HUES6 (cell line): ENCODE measurements around the gene S100A9.

Experiments used
- H3K27ac ChIP-seq: 2 replicates; pipeline ENCODE4 v1.7.0; 2013; ENCODE audit warnings: low read depth, mild to moderate bottlenecking, low read length, inconsistent platforms
- H3K27me3 ChIP-seq: 2 replicates; pipeline ENCODE4 v1.6.1; 2013; ENCODE audit warnings: low read length; ENCODE audit not compliant: control insufficient read depth, insufficient read depth
- H3K36me3 ChIP-seq: 2 replicates; pipeline ENCODE4 v1.6.1; 2013; ENCODE audit warnings: low read length; ENCODE audit not compliant: control insufficient read depth, insufficient read depth
- H3K4me1 ChIP-seq: 2 replicates; pipeline ENCODE4 v1.6.1; 2013; ENCODE audit warnings: low read length; ENCODE audit not compliant: control insufficient read depth, insufficient read depth
- H3K4me3 ChIP-seq: 2 replicates; pipeline ENCODE4 v1.5.1; 2013; ENCODE audit warnings: low read depth, low read length
- H3K9ac ChIP-seq: one replicate; pipeline ENCODE4 v1.6.1; 2013; ENCODE audit warnings: mild to moderate bottlenecking, low read length
- H3K9me3 ChIP-seq: 2 replicates; pipeline ENCODE4 v1.6.1; 2013; ENCODE audit warnings: low read depth, low read length; ENCODE audit not compliant: control insufficient read depth, insufficient read depth

S100A9 gene

DNA sequence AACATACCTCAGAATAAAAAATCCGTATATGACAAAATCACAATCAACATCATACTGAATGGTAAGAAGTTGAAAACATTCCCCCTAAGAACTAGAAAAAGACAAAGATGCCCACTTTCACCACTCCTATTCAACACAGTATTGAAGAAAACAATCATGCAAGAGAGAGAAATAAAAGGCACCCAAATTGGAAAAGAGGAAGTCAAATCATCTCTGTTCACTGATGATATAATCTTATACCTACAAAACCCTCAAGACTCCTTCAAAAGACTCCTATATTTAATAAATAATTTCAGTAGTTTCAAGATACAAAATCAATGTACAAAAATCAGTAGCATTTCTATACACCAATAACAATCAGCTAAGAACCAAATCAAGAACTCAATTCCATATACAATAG is 23.8 kb upstream of the S100A9 start:
- no peak overlapping the region for H3K9ac ChIP-seq
- no peaks in the 10 kb centered on the region for H3K36me3 ChIP-seq
- H3K27ac ChIP-seq, result no peak overlapping the region
- H3K4me3 ChIP-seq, result no peak overlapping the region
- no peaks in the 10 kb centered on the region for H3K4me1 ChIP-seq
- H3K27me3 ChIP-seq, result peaks cover 5% of the 10 kb centered on the region; the same call in 1 of the 2 replicates
- peaks cover 3% of the 10 kb centered on the region; the same call in 1 of the 2 replicates for H3K9me3 ChIP-seq

DNA sequence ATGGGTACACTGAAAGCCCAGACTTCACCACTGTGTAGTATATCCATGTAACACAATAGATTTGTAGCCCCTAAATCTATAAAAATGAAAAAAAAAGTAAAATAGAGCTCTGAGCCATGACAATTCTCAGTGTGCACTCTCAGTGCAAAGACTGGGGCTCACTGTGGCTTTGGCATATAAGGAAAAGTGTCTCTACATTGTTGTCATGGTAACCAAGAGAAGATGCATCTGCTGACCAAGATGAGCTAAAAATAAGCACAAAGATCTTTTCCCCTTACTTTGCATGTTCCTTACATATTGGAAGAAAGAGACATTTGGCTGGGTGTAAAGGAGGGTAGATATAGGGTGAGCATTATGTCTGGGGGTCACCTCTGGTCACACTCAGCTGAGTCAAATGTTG is 21.0 kb upstream of the S100A9 start:
- Histone ChIP-seq H3K9ac (no peak overlapping the region), H3K9me3 (no peaks in the 10 kb centered on the region), H3K4me1 (no peaks in the 10 kb centered on the region), H3K36me3 (no peaks in the 10 kb centered on the region), H3K4me3 (no peak overlapping the region), H3K27ac (no peak overlapping the region), H3K27me3 (peaks cover 11% of the 10 kb centered on the region)

- Histone ChIP-seq H3K27ac (no peak overlapping the region), H3K9me3 (no peaks in the 10 kb centered on the region), H3K4me1 (no peaks in the 10 kb centered on the region; the same call in 1 of the 2 replicates), H3K36me3 (no peaks in the 10 kb centered on the region), H3K4me3 (no peak overlapping the region), H3K9ac (no peak overlapping the region), H3K27me3 (peaks cover 11% of the 10 kb centered on the region)
Observed at GRCh38 chr1:153337980-153338853, 19.4 kb upstream of the S100A9 start.

GRCh38 chr1:153339802-153340201 is 17.9 kb upstream of the S100A9 start:
- peaks cover 11% of the 10 kb centered on the region for H3K27me3 ChIP-seq
- H3K9me3 ChIP-seq, result no peaks in the 10 kb centered on the region
- no peak overlapping the region for H3K4me3 ChIP-seq
- no peaks in the 10 kb centered on the region; the same call in 1 of the 2 replicates for H3K4me1 ChIP-seq
- no peaks in the 10 kb centered on the region for H3K36me3 ChIP-seq
- H3K27ac ChIP-seq, result no peak overlapping the region
- H3K9ac ChIP-seq, result no peak overlapping the region

GRCh38 chr1:153340356-153340755 is 17.3 kb upstream of the S100A9 start:
- Histone ChIP-seq H3K36me3 (no peaks in the 10 kb centered on the region), H3K27me3 (peaks cover 15% of the 10 kb centered on the region), H3K4me3 (no peak overlapping the region), H3K9ac (no peak overlapping the region), H3K27ac (no peak overlapping the region), H3K4me1 (no peaks in the 10 kb centered on the region; the same call in 1 of the 2 replicates), H3K9me3 (no peaks in the 10 kb centered on the region)

GRCh38 chr1:153341431-153341934 is 16.2 kb upstream of the S100A9 start:
- no peaks in the 10 kb centered on the region; the same call in 1 of the 2 replicates for H3K4me1 ChIP-seq
- no peak overlapping the region for H3K4me3 ChIP-seq
- no peaks in the 10 kb centered on the region for H3K9me3 ChIP-seq
- no peak overlapping the region for H3K27ac ChIP-seq
- no peaks in the 10 kb centered on the region for H3K36me3 ChIP-seq
- no peak overlapping the region for H3K9ac ChIP-seq
- peaks cover 20% of the 10 kb centered on the region for H3K27me3 ChIP-seq

- no peaks in the 10 kb centered on the region for H3K9me3 ChIP-seq
- peaks cover 20% of the 10 kb centered on the region for H3K27me3 ChIP-seq
- H3K4me1 ChIP-seq, result no peaks in the 10 kb centered on the region; the same call in 1 of the 2 replicates
- H3K36me3 ChIP-seq, result no peaks in the 10 kb centered on the region
- no peak overlapping the region for H3K27ac ChIP-seq
- no peak overlapping the region for H3K9ac ChIP-seq
- H3K4me3 ChIP-seq, result no peak overlapping the region
Observed at GRCh38 chr1:153342178-153342577, 15.5 kb upstream of the S100A9 start.

DNA sequence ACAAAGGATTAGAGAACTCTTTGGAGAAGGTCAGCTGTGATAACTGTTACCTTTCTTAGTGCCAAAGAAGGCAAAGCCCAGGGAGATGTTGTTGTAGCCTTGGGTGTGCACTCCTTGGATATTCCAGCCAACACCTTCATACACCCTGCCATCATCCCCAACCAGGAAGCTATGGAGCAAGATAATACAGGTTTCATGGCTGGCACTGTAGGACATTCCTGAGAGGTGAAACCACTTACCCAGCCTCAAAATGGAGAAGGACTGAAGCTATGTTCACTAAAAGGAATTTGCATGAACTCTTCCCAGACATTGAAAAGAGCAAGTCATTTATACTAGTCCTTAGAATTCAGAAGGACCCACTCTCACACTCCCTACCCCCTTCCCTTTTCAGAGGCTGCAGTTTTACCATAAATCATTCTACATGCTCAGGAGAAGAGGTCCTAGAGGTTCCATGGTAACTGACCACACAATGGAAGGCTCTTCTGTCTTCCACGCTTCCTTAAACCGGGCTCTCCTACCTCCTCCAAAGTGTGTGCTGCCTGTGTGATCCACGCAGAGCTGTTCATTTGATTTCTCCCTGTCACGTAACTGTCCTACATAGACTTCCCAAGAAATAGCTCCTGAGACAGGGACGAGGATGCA is 14.5 kb upstream of the S100A9 start:
- H3K4me3 ChIP-seq, result no peak overlapping the region
- no peaks in the 10 kb centered on the region; the same call in 1 of the 2 replicates for H3K4me1 ChIP-seq
- H3K27me3 ChIP-seq, result peaks cover 15% of the 10 kb centered on the region
- no peaks in the 10 kb centered on the region for H3K9me3 ChIP-seq
- H3K36me3 ChIP-seq, result no peaks in the 10 kb centered on the region
- H3K9ac ChIP-seq, result no peak overlapping the region
- no peak overlapping the region for H3K27ac ChIP-seq

GRCh38 chr1:153343811-153344717 is 13.6 kb upstream of the S100A9 start:
- no peaks in the 10 kb centered on the region; the same call in 1 of the 2 replicates for H3K4me1 ChIP-seq
- H3K27ac ChIP-seq, result no peak overlapping the region
- H3K27me3 ChIP-seq, result peaks cover 17% of the 10 kb centered on the region
- no peaks in the 10 kb centered on the region for H3K36me3 ChIP-seq
- no peak overlapping the region for H3K9ac ChIP-seq
- H3K9me3 ChIP-seq, result no peaks in the 10 kb centered on the region
- H3K4me3 ChIP-seq, result no peak overlapping the region

- Histone ChIP-seq H3K27me3 (peaks cover 21% of the 10 kb centered on the region), H3K4me3 (no peak overlapping the region), H3K27ac (no peak overlapping the region), H3K9ac (no peak overlapping the region), H3K9me3 (no peaks in the 10 kb centered on the region), H3K36me3 (no peaks in the 10 kb centered on the region), H3K4me1 (no peaks in the 10 kb centered on the region; the same call in 1 of the 2 replicates)
Observed at GRCh38 chr1:153344718-153345025, 13.0 kb upstream of the S100A9 start.
